Stimulated activated CD4-positive, alpha-beta T cell treated with anti-CD3 and anti-CD28 coated beads, Interleukin-12 subunit alpha, Interleukin-12 subunit beta, amount 100 ng/mL, for 48 hours (primary cell): Measurements from ENCODE around the gene RCSD1.
"Not testable (repeated sequence)": the region's sequence is repeated elsewhere in the genome, so short reads cannot be mapped to it uniquely, and the experiment has no call there.

Experiments used
- DNase-seq, 3 donors: peaks; one replicate each; pipeline ENCODE4 v3.0.0-alpha.2; 2020; ENCODE audit warnings: low read depth in 2 of 3, low spot score in 1 of 3

RCSD1 gene

GRCh38 chr1:167711797-167712196 lies 81.8 kb downstream of the RCSD1 start:
- DNase-seq = no peak

GRCh38 chr1:167713330-167714081 lies 83.5 kb downstream of the RCSD1 start:
- no peak for DNase-seq

GRCh38 chr1:167714098-167714438 lies 84.0 kb downstream of the RCSD1 start:
- peak in 1 of 3 donors; percentile 80 for DNase-seq

- peak; percentile 83 to 96 (median 87) for DNase-seq
These were observed 84.6 kb downstream of the RCSD1 start for GRCh38 chr1:167714439-167715156.

GRCh38 chr1:167715157-167715999 lies 85.3 kb downstream of the RCSD1 start:
- peak; percentile 81 to 97 (median 85) for DNase-seq

- no peak for DNase-seq
These were observed 85.9 kb downstream of the RCSD1 start for GRCh38 chr1:167716000-167716271.

GRCh38 chr1:167717351-167717750 lies 87.3 kb downstream of the RCSD1 start:
- DNase-seq = no peak

GRCh38 chr1:167718914-167719691 lies 89.1 kb downstream of the RCSD1 start:
- DNase-seq = no peak

GRCh38 chr1:167719715-167720421 lies 89.8 kb downstream of the RCSD1 start:
- DNase-seq = not testable (repeated sequence)

- DNase-seq = no peak
These were observed 91.1 kb downstream of the RCSD1 start for GRCh38 chr1:167720965-167721616.

- DNase-seq = peak; percentile 85 to 97 (median 91)
These were observed 91.7 kb downstream of the RCSD1 start, which contains the start of gene MPZL1 for GRCh38 chr1:167721617-167722151. TSS of gene MPZL1 (plus strand) at chr1:167721982. CDS start at chr1:167722152, 170 bp downstream.

- peak in 1 of 3 donors; percentile 36 for DNase-seq
These were observed 92.3 kb downstream of the RCSD1 start for GRCh38 chr1:167722152-167722869.

GRCh38 chr1:167722870-167723251 lies 92.8 kb downstream of the RCSD1 start:
- no peak for DNase-seq

- no peak for DNase-seq
These were observed 93.8 kb downstream of the RCSD1 start for GRCh38 chr1:167723707-167724323.

- no peak for DNase-seq
These were observed 96.0 kb downstream of the RCSD1 start for GRCh38 chr1:167726008-167726407.

GRCh38 chr1:167728818-167729410 lies 98.9 kb downstream of the RCSD1 start:
- no peak for DNase-seq

GRCh38 chr1:167734227-167734626 lies 104.2 kb downstream of the RCSD1 start:
- DNase-seq = no peak

- no peak for DNase-seq
These were observed 104.8 kb downstream of the RCSD1 start for GRCh38 chr1:167734841-167735240.
